Glutamatergic neuron (in vitro differentiated cells): ENCODE measurements around the gene SH3BP5L. TPM values are rescaled to one million over a fixed set of nuclear protein-coding genes. Genes with fewer than 3 reads are reported as not detected.
A peak's percentile ranks its signal among the peaks of the same experiment; 100 is the strongest.

Experiments
- DNase-seq: peaks from one replicate; pipeline ENCODE4 v3.0.0; 2022
- H3K27ac Mint-ChIP-seq: one replicate; pipeline ENCODE4 v1.8.0; 2020; ENCODE audit warnings: mild to moderate bottlenecking, mixed read lengths, inconsistent platforms; ENCODE audit not compliant: unreplicated experiment
- H3K27me3 Mint-ChIP-seq: one replicate; pipeline ENCODE4 v1.8.0; 2020; ENCODE audit warnings: mild to moderate bottlenecking, moderate library complexity, mixed read lengths, inconsistent platforms; ENCODE audit not compliant: unreplicated experiment
- H3K36me3 Mint-ChIP-seq: one replicate; pipeline ENCODE4 v1.8.0; 2020; ENCODE audit warnings: mild to moderate bottlenecking, mixed read lengths, inconsistent platforms; ENCODE audit not compliant: unreplicated experiment
- H3K4me1 Mint-ChIP-seq: one replicate; pipeline ENCODE4 v1.8.0; 2020; ENCODE audit warnings: mild to moderate bottlenecking, low read depth, mixed read lengths, inconsistent platforms; ENCODE audit not compliant: unreplicated experiment
- H3K4me3 Mint-ChIP-seq: one replicate; pipeline ENCODE4 v1.8.0; 2020; ENCODE audit warnings: mild to moderate bottlenecking, mixed read lengths, inconsistent platforms; ENCODE audit not compliant: unreplicated experiment
- H3K9me3 Mint-ChIP-seq: one replicate; pipeline ENCODE4 v1.8.0; 2020; ENCODE audit warnings: mild to moderate bottlenecking, moderate library complexity, mixed read lengths, inconsistent platforms; ENCODE audit not compliant: unreplicated experiment
- CTCF ChIP-seq: fragments of 200-600 bp; sonication (generic); IDR thresholded peaks from one replicate; pipeline ENCODE4 v1.5.0; 2021; ENCODE audit not compliant: partially characterized antibody, unreplicated experiment
- total RNA-seq: library from RNA; stranded (reverse); fragmentation: NEBNext Ultra II Directional; extraction: Animal tissue kit (Norgen Biotek cat#: 25700); gene quantifications from one replicate; pipeline ENCODE4 v1.2.1, GENCODE V29; 2021; ENCODE audit not compliant: unreplicated experiment

The SH3BP5L gene
- total RNA-seq, 1 donor from 2014 or later = 74.0 TPM

DNA sequence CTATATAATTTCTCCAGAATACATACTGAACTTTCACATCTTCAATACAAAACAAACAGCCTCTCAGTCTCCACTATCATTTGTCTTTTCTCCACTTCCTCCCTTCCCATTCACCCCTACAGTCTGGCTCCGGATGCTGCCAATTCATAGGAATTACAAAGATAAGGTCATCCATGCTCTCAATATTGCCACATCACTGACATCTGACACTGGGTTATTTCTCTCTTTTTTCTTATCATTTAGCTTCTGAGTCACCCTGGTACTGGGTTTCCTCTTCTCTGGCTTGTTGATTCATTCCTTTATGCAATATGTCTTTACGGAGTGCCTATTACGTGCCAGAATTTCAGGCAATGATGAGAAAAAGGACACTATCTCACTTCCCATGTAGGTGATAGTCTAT is 3.1 kb upstream of the SH3BP5L start:
- no peak for TF ChIP-seq CTCF
- no peak overlapping the region for H3K4me3 Mint-ChIP-seq
- H3K27me3 Mint-ChIP-seq = peaks cover 11% of the 10 kb centered on the region
- H3K4me1 Mint-ChIP-seq = peaks cover 18% of the 10 kb centered on the region
- DNase-seq = no peak
- peaks cover 10% of the 10 kb centered on the region for H3K36me3 Mint-ChIP-seq
- no peak overlapping the region for H3K27ac Mint-ChIP-seq
- H3K9me3 Mint-ChIP-seq = peaks cover 6% of the 10 kb centered on the region

DNA sequence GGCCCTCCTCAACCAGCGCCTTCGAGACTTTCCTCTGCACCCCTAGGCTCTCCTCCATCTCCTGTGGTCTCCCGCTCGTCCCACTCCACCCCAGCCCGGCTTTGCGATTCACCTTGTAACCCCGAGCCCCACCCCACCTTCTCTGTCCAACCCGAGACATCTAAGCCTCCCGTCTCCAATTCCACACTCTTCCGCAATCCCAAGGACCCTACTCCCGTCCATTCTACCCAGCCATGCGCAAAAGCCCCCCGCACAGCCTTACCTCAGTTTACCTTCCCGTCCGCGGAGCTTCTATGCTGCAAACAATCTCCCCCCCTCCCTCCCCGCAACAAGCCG is 174 bp downstream of the SH3BP5L start:
- no peak for TF ChIP-seq CTCF
- peak overlapping the region; percentile 98 for H3K27ac Mint-ChIP-seq
- peak overlapping the region; percentile 94 for H3K4me3 Mint-ChIP-seq
- peaks cover 27% of the 10 kb centered on the region for H3K4me1 Mint-ChIP-seq
- peaks cover 11% of the 10 kb centered on the region for H3K27me3 Mint-ChIP-seq
- H3K9me3 Mint-ChIP-seq = peaks cover 6% of the 10 kb centered on the region
- peak; percentile 32 for DNase-seq
- H3K36me3 Mint-ChIP-seq = peaks cover 10% of the 10 kb centered on the region

DNA sequence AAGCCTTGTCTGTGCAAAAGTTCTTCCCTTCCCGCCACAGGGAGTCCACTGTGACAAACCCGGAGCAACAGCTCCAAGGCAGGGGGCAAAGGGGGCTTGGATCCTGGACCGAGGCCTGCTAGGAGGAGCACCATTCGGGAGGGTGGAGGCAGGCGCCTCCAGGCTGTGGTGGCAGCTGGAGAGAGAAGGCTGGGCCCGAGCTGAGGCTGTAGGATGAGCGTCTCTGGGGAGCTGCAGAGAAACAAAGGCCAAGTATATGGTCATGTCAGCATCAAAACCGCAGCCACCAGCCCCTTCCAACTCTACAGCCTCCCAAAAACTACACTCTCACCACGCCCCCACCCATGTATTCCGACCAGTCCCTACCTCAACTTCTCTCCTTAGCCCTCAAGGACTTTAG is 579 bp downstream of the SH3BP5L start:
- H3K27ac Mint-ChIP-seq = peak overlapping the region; percentile 98
- peak overlapping the region; percentile 94 for H3K4me3 Mint-ChIP-seq
- H3K36me3 Mint-ChIP-seq = peaks cover 10% of the 10 kb centered on the region
- H3K27me3 Mint-ChIP-seq = peaks cover 11% of the 10 kb centered on the region
- peaks cover 29% of the 10 kb centered on the region for H3K4me1 Mint-ChIP-seq
- TF ChIP-seq CTCF = no peak
- peaks cover 6% of the 10 kb centered on the region for H3K9me3 Mint-ChIP-seq
- DNase-seq = peak; percentile 49

DNA sequence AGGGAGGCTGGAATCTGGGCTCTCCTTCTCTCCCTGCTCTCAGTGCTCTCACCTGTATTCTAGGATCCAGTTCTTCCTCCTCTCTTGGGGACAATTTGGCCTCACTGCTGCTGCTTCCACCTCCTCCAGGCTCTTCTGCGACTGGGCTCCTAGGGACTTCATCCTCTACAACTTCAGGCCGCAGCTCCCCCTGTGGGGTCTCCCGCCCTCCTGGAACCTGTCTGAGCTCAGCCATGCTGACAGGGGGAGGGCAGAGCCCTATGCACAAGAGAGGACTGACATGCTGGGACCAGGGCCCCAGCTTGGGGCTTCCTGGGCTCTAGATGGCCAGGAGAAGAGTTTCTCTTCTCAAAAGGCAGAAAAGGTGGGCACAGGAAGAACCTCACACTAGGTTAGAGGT is 1.0 kb downstream of the SH3BP5L start:
- no peak for DNase-seq
- Mint-ChIP-seq H3K27ac (peak overlapping the region; percentile 98), H3K36me3 (peaks cover 10% of the 10 kb centered on the region), H3K9me3 (peaks cover 6% of the 10 kb centered on the region), H3K4me1 (peaks cover 31% of the 10 kb centered on the region), H3K27me3 (peaks cover 11% of the 10 kb centered on the region), H3K4me3 (peak overlapping the region; percentile 94)
- TF ChIP-seq CTCF = no peak

- peaks cover 31% of the 10 kb centered on the region for H3K4me1 Mint-ChIP-seq
- DNase-seq = no peak
- H3K27me3 Mint-ChIP-seq = peaks cover 11% of the 10 kb centered on the region
- no peak for TF ChIP-seq CTCF
- peaks cover 10% of the 10 kb centered on the region for H3K36me3 Mint-ChIP-seq
- H3K9me3 Mint-ChIP-seq = peaks cover 6% of the 10 kb centered on the region
- H3K27ac Mint-ChIP-seq = peak overlapping the region; percentile 98
- H3K4me3 Mint-ChIP-seq = peak overlapping the region; percentile 94
These were observed 1.4 kb downstream of the SH3BP5L start for GRCh38 chr1:248824301-248824700.
